Panc1 (cell line): Measurements from ENCODE around the gene TMEM131. TPM values are rescaled to one million over a fixed set of nuclear protein-coding genes. Genes with fewer than 3 reads are reported as not detected.

Source experiments
- ATAC-seq: fragments of 200-7000 bp; cut with Tn5 transposase; 2 replicates; pipeline ENCODE4 v1.9.1; 2020; ENCODE audit warnings: mild to moderate bottlenecking, moderate library complexity
- BruUV-seq: library from RNA; stranded (reverse); fragments of 400-500 nt; replicated peaks from 2 replicates; lab custom pipeline; 2021; lab: Mats Ljungman, UMichigan
- CTCF ChIA-PET: fragments of 300-600 bp; sonication (Branson Sonifier 250); formaldehyde crosslinking; loops from one replicate; lab custom pipeline; 2022; ENCODE audit warnings: antibody characterized with exemption; lab: Charles Lee
- POLR2A ChIA-PET: fragments of 300-600 bp; sonication (Branson Sonifier 250); formaldehyde crosslinking; loops from one replicate; lab custom pipeline; 2022; ENCODE audit warnings: antibody characterized with exemption; lab: Charles Lee
- DNase-seq: peaks from one replicate; pipeline ENCODE4 v3.0.0-alpha.2; 2010; ENCODE audit warnings: low read depth, low spot score
- H3K27ac ChIP-seq: 2 replicates; pipeline ENCODE4 v1.5.1; 2011; ENCODE audit warnings: mild to moderate bottlenecking, low read length, inconsistent platforms
- H3K27me3 ChIP-seq: fragments of 200-500 bp; sonication (Bioruptor generic); 2 replicates; pipeline ENCODE4 v1.6.0; 2014; ENCODE audit warnings: low read length, inconsistent platforms; ENCODE audit not compliant: control insufficient read depth, insufficient read depth
- H3K36me3 ChIP-seq: fragments of 200-500 bp; sonication (Bioruptor generic); 2 replicates; pipeline ENCODE4 v1.5.1; 2014; ENCODE audit warnings: inconsistent platforms, mild to moderate bottlenecking, low read length, moderate library complexity; ENCODE audit not compliant: control insufficient read depth, insufficient read depth
- H3K4me1 ChIP-seq: 2 replicates; pipeline ENCODE4 v1.5.1; 2011; ENCODE audit warnings: inconsistent platforms, mild to moderate bottlenecking, low read length, moderate library complexity; ENCODE audit not compliant: control insufficient read depth, insufficient read depth
- H3K4me3 ChIP-seq, 2 experiments: 2 replicates each; pipeline ENCODE4 v1.5.1; 2011 to 2012; ENCODE audit warnings: low read depth in 2 of 2, low read length in 2 of 2, mild to moderate bottlenecking in 2 of 2, inconsistent platforms in 1 of 2, moderate library complexity in 1 of 2
- H3K9me3 ChIP-seq: fragments of 200-500 bp; sonication (Bioruptor generic); 2 replicates; pipeline ENCODE4 v1.5.1; 2014; ENCODE audit warnings: low read depth, mild to moderate bottlenecking, inconsistent platforms, low read length, moderate library complexity; ENCODE audit not compliant: control insufficient read depth, insufficient read depth
- CTCF ChIP-seq: fragments of 450-650 bp; IDR thresholded peaks from 2 replicates; pipeline ENCODE4 v1.5.1; 2017; ENCODE audit warnings: mild to moderate bottlenecking
- POLR2AphosphoS5 ChIP-seq: IDR thresholded peaks from 2 replicates; pipeline ENCODE4 v1.6.1; 2012; ENCODE audit warnings: mild to moderate bottlenecking, low read depth, low read length, moderate library complexity
- REST ChIP-seq, 2 experiments: IDR thresholded peaks; 2 replicates each; pipeline ENCODE4 v1.6.1; 2011 to 2012; ENCODE audit warnings: low read depth in 2 of 2, control low read depth in 1 of 2, low read length in 1 of 2, mild to moderate bottlenecking in 1 of 2, moderate library complexity in 1 of 2; ENCODE audit not compliant: insufficient read depth in 1 of 2
- SIN3A ChIP-seq: IDR thresholded peaks from 2 replicates; pipeline ENCODE4 v1.6.1; 2012; ENCODE audit warnings: low read depth, mild to moderate bottlenecking, low read length, moderate library complexity, borderline replicate concordance; ENCODE audit not compliant: insufficient read depth
- TCF7L2 ChIP-seq: IDR thresholded peaks from 2 replicates; pipeline ENCODE4 v1.6.1; 2011; ENCODE audit warnings: mild to moderate bottlenecking, low read depth, low read length, inconsistent platforms
- in situ Hi-C: cut with HindIII; loops from 2 replicates; pipeline ENCODE4 v1.10.0; 2016; ENCODE audit warnings: low sequenced_read_pairs, low pct_unique_long_range_greater_than_20kb
- intact Hi-C: fragments of 100-400 bp; cut with micrococcal nuclease; formaldehyde crosslinking; loops from one replicate; pipeline ENCODE4 v1.10.0; 2022; ENCODE audit not compliant: unreplicated experiment
- total RNA-seq: library from RNA; stranded (reverse); gene quantifications from one replicate; pipeline ENCODE4 v1.2.1, GENCODE V29; 2021; ENCODE audit not compliant: unreplicated experiment

The TMEM131 gene
- total RNA-seq, 1 experiment from 2014 or later, result 43.4 TPM

GRCh38 chr2:97931858-97932225 lies 63.9 kb downstream of the TMEM131 start:
- intact Hi-C loops (no loop called here), in situ Hi-C loops (no loop called here)
- CTCF ChIA-PET, result no interaction called here

GRCh38 chr2:97931118-97931857 lies 64.5 kb downstream of the TMEM131 start:
- H3K27ac ChIP-seq, result no peak overlapping the region
- H3K4me3 ChIP-seq, result no peak overlapping the region
- TF ChIP-seq TCF7L2 (no peak), CTCF (no peak), POLR2AphosphoS5 (no peak), SIN3A (no peak), REST (IDR thresholded peaks at IDR 0.05; ENCODE audit: insufficient read depth in 1 of 2, low read depth in 2 of 2, low read length in 1 of 2) (no peak)
- no peaks in the 10 kb centered on the region; the same call in 1 of the 2 replicates for H3K36me3 ChIP-seq
- no TSS peak for BruUV-seq
- no peaks in the 10 kb centered on the region for H3K27me3 ChIP-seq
- POLR2A ChIA-PET, result no interaction called here
- in situ Hi-C loops, result no loop called here
- intact Hi-C loops, result no loop called here
- H3K4me1 ChIP-seq, result peaks cover 18% of the 10 kb centered on the region
- ATAC-seq (no peak), DNase-seq (no peak)
- H3K9me3 ChIP-seq, result no peaks in the 10 kb centered on the region
- CTCF ChIA-PET, result no interaction called here

More at GRCh38 chr2:97931858-97932225, 63.9 kb downstream of the TMEM131 start:
- Histone ChIP-seq H3K27ac (no peak overlapping the region), H3K36me3 (no peaks in the 10 kb centered on the region; the same call in 1 of the 2 replicates), H3K9me3 (no peaks in the 10 kb centered on the region), H3K27me3 (no peaks in the 10 kb centered on the region), H3K4me3 (no peak overlapping the region), H3K4me1 (peaks cover 23% of the 10 kb centered on the region)
- ATAC-seq (no peak), DNase-seq (no peak)
- POLR2A ChIA-PET, result no interaction called here
- TF ChIP-seq POLR2AphosphoS5, result no peak
- TF ChIP-seq CTCF, result no peak
- no peak for TF ChIP-seq REST (IDR thresholded peaks at IDR 0.05; ENCODE audit: insufficient read depth in 1 of 2, low read depth in 2 of 2, low read length in 1 of 2)
- no peak for TF ChIP-seq TCF7L2
- no peak for TF ChIP-seq SIN3A
- BruUV-seq, result no TSS peak
